Transverse colon (tissue), 4 donors: Measurements from ENCODE around the gene TRHDE.

Experiments used
- CTCF ChIP-seq, 5 experiments: fragments of 200-600 bp in 3 of 5; fragments of 450-650 bp in 2 of 5; sonication (generic) in 3 of 5; IDR thresholded peaks; 1 replicate in 2 of 5; 2 replicates in 3 of 5; pipeline ENCODE4 v1.5.1; 2016 to 2017; ENCODE audit warnings: antibody characterized with exemption in 5 of 5, inconsistent platforms in 3 of 5, mild to moderate bottlenecking in 2 of 5, moderate library complexity in 1 of 5
- EP300 ChIP-seq: sonication (generic); formaldehyde crosslinking; IDR thresholded peaks from one replicate; pipeline ENCODE4 v1.6.1; 2017; ENCODE audit warnings: antibody characterized with exemption, low read depth
- POLR2A ChIP-seq: fragments of 450-650 bp; IDR thresholded peaks from one replicate; pipeline ENCODE4 v1.6.1; 2016; ENCODE audit warnings: antibody characterized with exemption, mild to moderate bottlenecking, moderate library complexity
- POLR2AphosphoS5 ChIP-seq, 3 donors: sonication (generic); formaldehyde crosslinking; IDR thresholded peaks; one replicate each; pipeline ENCODE4 v1.6.1; 2016; ENCODE audit warnings: antibody characterized with exemption in 3 of 3

DNA sequence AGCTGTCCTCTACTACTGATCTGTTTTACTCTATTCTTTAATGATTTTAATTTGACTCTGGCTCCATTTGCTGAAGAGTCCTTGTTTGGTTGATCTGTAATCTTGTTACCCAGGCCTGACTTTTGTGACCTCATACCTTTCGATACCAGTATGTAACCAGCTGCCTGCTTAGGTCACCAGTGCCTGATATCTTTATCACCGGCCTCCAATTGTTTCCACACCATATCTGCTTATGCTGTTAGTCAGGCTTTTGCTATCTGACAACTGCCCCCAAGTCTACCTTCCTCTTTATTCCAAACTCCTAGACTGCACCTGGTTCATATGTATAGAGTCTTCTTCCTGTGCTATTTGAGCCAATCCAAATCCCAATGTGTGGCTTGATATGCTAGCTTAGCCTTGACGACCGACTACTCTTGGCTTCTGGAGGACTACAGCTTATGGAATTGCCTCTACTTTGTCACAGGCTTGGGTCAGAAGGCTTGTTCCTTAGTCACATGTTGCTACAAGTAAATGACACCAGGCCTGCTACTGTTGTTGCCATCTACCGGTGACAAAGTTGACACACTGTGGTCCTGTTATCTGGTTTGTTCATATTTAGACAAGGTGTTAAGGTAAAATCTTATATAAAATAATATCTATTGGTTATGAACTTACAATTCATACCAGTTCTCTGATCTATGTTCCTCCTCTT lies 193.9 kb downstream of the TRHDE start:
- no peak for TF ChIP-seq CTCF (IDR thresholded peaks at IDR 0.05)
- TF ChIP-seq EP300: no peak
- TF ChIP-seq POLR2AphosphoS5 (IDR thresholded peaks at IDR 0.05): no peak
- TF ChIP-seq POLR2A: no peak
